Breast epithelium (tissue), 3 donors: ENCODE data around the gene THAP12.

Experiments
- CTCF ChIP-seq, 3 donors: fragments of 450-650 bp; IDR thresholded peaks; one replicate each; pipeline ENCODE4 v1.5.1; 2016 to 2017; ENCODE audit warnings: antibody characterized with exemption in 3 of 3, mild to moderate bottlenecking in 3 of 3, moderate library complexity in 3 of 3
- POLR2AphosphoS5 ChIP-seq, 3 donors: sonication (generic); formaldehyde crosslinking; IDR thresholded peaks; one replicate each; pipeline ENCODE4 v1.6.1; 2017; ENCODE audit warnings: antibody characterized with exemption in 3 of 3

DNA sequence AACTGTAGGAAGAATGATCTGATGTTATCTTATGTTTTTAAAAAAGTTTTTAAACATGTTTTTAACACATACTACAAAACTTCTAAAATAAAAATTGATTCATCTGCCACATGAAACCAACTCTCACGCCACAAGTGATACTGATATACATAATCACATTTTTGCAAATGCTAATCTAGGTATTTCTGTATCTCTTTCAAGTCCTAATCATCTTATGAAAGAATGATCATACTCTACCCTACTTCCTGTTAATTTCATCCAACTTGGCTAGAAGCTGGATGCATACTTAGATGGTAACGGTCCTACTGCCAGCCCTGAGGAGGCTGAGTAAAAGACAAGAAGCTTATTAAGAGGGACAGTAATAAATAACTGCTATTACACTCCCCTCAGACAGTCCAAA is 19.2 kb downstream of the THAP12 start:
- no peak for TF ChIP-seq CTCF (IDR thresholded peaks at IDR 0.05)
- TF ChIP-seq POLR2AphosphoS5 (IDR thresholded peaks at IDR 0.05) = no peak
